ENCODE data around the gene TRERF1.

Gene TRERF1

GRCh38 chr6:42423244-42423643, 28.5 kb downstream of the TRERF1 start:
- peak; percentile 30 for DNase-seq (ENCODE audit: low read depth)

- no peak for DNase-seq (ENCODE audit: low read depth)
These were observed 31.0 kb downstream of the TRERF1 start for GRCh38 chr6:42420741-42421140.

- DNase-seq (ENCODE audit: low read depth): no peak
These were observed 32.0 kb downstream of the TRERF1 start for GRCh38 chr6:42419490-42420280.

GRCh38 chr6:42418724-42419123, 33.0 kb downstream of the TRERF1 start:
- DNase-seq (ENCODE audit: low read depth): no peak

- DNase-seq (ENCODE audit: low read depth): peak; percentile 30
These were observed 34.0 kb downstream of the TRERF1 start for GRCh38 chr6:42417641-42418112.

- no peak for DNase-seq (ENCODE audit: low read depth)
These were observed 40.3 kb downstream of the TRERF1 start for GRCh38 chr6:42411406-42411805.

- no peak for DNase-seq (ENCODE audit: low read depth)
These were observed 40.9 kb downstream of the TRERF1 start for GRCh38 chr6:42410861-42411260.

GRCh38 chr6:42409581-42409980, 42.1 kb downstream of the TRERF1 start:
- no peak for DNase-seq (ENCODE audit: low read depth)

GRCh38 chr6:42407379-42407778, 44.3 kb downstream of the TRERF1 start:
- no peak for DNase-seq (ENCODE audit: low read depth)

- DNase-seq (ENCODE audit: low read depth): no peak
These were observed 45.1 kb downstream of the TRERF1 start for GRCh38 chr6:42406306-42407280.

- DNase-seq (ENCODE audit: low read depth): no peak
These were observed 46.7 kb downstream of the TRERF1 start for GRCh38 chr6:42405021-42405420.

- no peak for DNase-seq (ENCODE audit: low read depth)
These were observed 47.2 kb downstream of the TRERF1 start for GRCh38 chr6:42404484-42404883.

GRCh38 chr6:42403831-42404230, 47.9 kb downstream of the TRERF1 start:
- no peak for DNase-seq (ENCODE audit: low read depth)

GRCh38 chr6:42403421-42403820, 48.3 kb downstream of the TRERF1 start:
- DNase-seq (ENCODE audit: low read depth): no peak

GRCh38 chr6:42402184-42402583, 49.5 kb downstream of the TRERF1 start:
- peak; percentile 49 for DNase-seq (ENCODE audit: low read depth)

- no peak for DNase-seq (ENCODE audit: low read depth)
These were observed 50.1 kb downstream of the TRERF1 start for GRCh38 chr6:42401613-42401951.

- no peak for DNase-seq (ENCODE audit: low read depth)
These were observed 50.7 kb downstream of the TRERF1 start for GRCh38 chr6:42400886-42401612.

- DNase-seq (ENCODE audit: low read depth): no peak
These were observed 51.5 kb downstream of the TRERF1 start for GRCh38 chr6:42400061-42400760.

- no peak for DNase-seq (ENCODE audit: low read depth)
These were observed 55.0 kb downstream of the TRERF1 start for GRCh38 chr6:42396720-42397119.

GRCh38 chr6:42394881-42395620, 56.7 kb downstream of the TRERF1 start:
- DNase-seq (ENCODE audit: low read depth): no peak

- DNase-seq (ENCODE audit: low read depth): no peak
These were observed 57.6 kb downstream of the TRERF1 start for GRCh38 chr6:42394151-42394550.

Data from activated T-cell treated with anti-CD3 and anti-CD28 coated beads for 24 hours (primary cell).